IMR-90 (cell line): ENCODE results near the gene PCBP3.

ENCODE experiments used
- BHLHE40 ChIP-seq: fragments of 150-350 bp; IDR thresholded peaks from 2 replicates; pipeline ENCODE4 v1.6.1; 2016; ENCODE audit warnings: mild to moderate bottlenecking, low read depth, low read length
- CTCF ChIP-seq: conservative IDR thresholded peaks from 2 replicates; pipeline ENCODE4 v1.5.1; 2012; ENCODE audit warnings: mild to moderate bottlenecking, low read depth, low read length, improper control_type of control experiment
- MXI1 ChIP-seq: IDR thresholded peaks from 2 replicates; pipeline ENCODE4 v1.6.1; 2012; ENCODE audit warnings: low read depth, mild to moderate bottlenecking, low read length, moderate library complexity, borderline replicate concordance
- POLR2A ChIP-seq: IDR thresholded peaks from 2 replicates; pipeline ENCODE4 v1.6.1; 2012; ENCODE audit warnings: mild to moderate bottlenecking, low read depth, low read length
- RAD21 ChIP-seq: IDR thresholded peaks from 2 replicates; pipeline ENCODE4 v1.6.1; 2012; ENCODE audit warnings: low read length, improper control_type of control experiment

GRCh38 chr21:45887120-45887611 lies 243.6 kb downstream of the PCBP3 start:
- TF ChIP-seq RAD21 (no peak), POLR2A (no peak), CTCF (no peak), BHLHE40 (no peak), MXI1 (no peak)
